BJ (cell line): ENCODE measurements around the gene CHCHD6. TPM values are rescaled to one million over a fixed set of nuclear protein-coding genes. Genes with fewer than 3 reads are reported as not detected.

Experiments
- CTCF ChIA-PET: fragments of 350-600 bp; formaldehyde crosslinking; extraction: SDS; loops from one replicate; lab custom pipeline; 2021; ENCODE audit warnings: antibody characterized with exemption, inconsistent platforms; lab: Yijun Ruan, JAX
- POLR2A ChIA-PET: fragments of 300-600 bp; sonication (Branson Sonifier 250); formaldehyde crosslinking; extraction: SDS; loops from one replicate; lab custom pipeline; 2021; ENCODE audit warnings: antibody characterized with exemption; lab: Charles Lee
- DNase-seq: peaks from one replicate; pipeline ENCODE4 v3.0.0-alpha.2; 2011; ENCODE audit warnings: low read depth
- H3K27me3 ChIP-seq: 2 replicates; pipeline ENCODE4 v1.6.0; 2011; ENCODE audit warnings: low read length; ENCODE audit not compliant: control insufficient read depth, insufficient read depth
- H3K36me3 ChIP-seq: 2 replicates; pipeline ENCODE4 v1.5.1; 2011; ENCODE audit warnings: low read length; ENCODE audit not compliant: control insufficient read depth, insufficient read depth
- H3K4me3 ChIP-seq: 2 replicates; pipeline ENCODE4 v1.5.1; 2011; ENCODE audit warnings: low read depth, mild to moderate bottlenecking, control low read depth, low read length
- polyA minus RNA-seq: library from RNA; depleted of rRNA, polyadenylated mRNA; stranded (reverse); fragments of >200 nt; gene quantifications from 2 replicates; pipeline ENCODE4 v1.2.3, GENCODE V29; 2011; rRNA and poly(A)+ RNA removed
- polyA plus RNA-seq: library from polyadenylated mRNA; depleted of rRNA; stranded (reverse); fragments of >200 nt; gene quantifications from 2 replicates; pipeline ENCODE4 v1.2.3, GENCODE V29; 2011; rRNA removed
- TF ChIP-seq, protein P1 (sequence below): IDR thresholded peaks from 2 replicates; pipeline ENCODE4 v1.5.1; 2011; ENCODE audit warnings: low read depth, mild to moderate bottlenecking, control low read depth, inconsistent platforms, low read length, moderate library complexity; ENCODE audit not compliant: insufficient read depth

Gene CHCHD6
- polyA plus RNA-seq (13.4 and 23.7 TPM in 2 replicates), polyA minus RNA-seq (3.3 and 3.9 TPM in 2 replicates)

DNA sequence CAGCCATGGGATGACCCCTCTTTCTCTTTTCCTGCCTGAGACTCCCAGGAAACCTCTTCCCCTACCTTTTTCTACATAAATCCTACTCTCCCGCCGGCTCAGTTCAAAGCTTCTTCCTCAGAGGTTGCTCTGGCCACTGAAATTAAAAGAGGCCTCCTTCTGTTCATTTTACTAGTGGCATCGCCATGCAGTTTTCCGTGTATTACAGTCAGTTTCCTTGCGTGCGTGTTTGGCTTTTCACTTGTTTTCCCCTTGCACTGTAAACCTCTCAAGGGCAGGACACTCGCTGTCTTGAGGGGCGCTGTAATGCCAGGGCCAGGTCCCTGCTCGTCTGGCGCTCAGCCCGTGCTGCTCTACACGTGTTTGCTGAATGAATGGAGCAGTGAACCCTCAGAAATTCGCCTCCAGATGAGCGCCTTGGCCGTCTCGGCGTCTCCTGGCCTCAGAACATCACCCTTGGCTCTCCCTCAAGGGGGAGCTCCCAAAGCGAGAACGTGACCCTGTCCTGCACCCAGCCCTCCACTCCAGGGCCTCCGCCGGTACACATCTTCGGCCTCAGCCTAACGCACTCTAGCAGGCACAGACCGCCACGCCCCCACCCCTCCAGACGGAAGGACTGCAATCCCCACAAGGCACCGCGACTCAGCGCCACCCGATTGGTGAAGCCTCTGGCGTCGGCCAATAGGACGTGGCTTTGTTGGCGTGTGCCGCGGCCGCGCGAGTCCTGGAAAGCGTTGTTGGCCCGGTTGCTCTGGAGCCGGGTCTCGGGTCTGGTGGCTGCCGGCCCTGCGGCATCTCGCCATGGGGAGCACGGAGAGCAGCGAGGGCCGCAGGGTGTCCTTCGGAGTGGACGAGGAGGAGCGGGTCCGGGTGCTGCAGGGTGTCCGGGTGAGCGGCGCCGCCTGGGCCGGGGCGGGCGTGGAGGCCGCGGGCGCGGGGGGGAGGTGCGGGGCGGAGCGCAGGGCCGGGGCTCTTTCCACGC, at the start of gene CHCHD6:
TSS of gene CHCHD6 (plus strand) at position 729 of the 982 bp plus-strand sequence. CDS start at position 802, 73 bp downstream.
- H3K4me3 ChIP-seq = peak within 1 kb of the TSS; percentile 88
- CTCF ChIA-PET = interaction anchor here (1.5 to 2.1 kb wide), 2 partner anchors 10 to 49 kb away, joined by 3 to 5 read pairs; no protein-coding TSS in a partner anchor
- TF ChIP-seq, protein P1, sequence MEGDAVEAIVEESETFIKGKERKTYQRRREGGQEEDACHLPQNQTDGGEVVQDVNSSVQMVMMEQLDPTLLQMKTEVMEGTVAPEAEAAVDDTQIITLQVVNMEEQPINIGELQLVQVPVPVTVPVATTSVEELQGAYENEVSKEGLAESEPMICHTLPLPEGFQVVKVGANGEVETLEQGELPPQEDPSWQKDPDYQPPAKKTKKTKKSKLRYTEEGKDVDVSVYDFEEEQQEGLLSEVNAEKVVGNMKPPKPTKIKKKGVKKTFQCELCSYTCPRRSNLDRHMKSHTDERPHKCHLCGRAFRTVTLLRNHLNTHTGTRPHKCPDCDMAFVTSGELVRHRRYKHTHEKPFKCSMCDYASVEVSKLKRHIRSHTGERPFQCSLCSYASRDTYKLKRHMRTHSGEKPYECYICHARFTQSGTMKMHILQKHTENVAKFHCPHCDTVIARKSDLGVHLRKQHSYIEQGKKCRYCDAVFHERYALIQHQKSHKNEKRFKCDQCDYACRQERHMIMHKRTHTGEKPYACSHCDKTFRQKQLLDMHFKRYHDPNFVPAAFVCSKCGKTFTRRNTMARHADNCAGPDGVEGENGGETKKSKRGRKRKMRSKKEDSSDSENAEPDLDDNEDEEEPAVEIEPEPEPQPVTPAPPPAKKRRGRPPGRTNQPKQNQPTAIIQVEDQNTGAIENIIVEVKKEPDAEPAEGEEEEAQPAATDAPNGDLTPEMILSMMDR = peak; percentile 19; the same call in 1 of the 2 replicates
- DNase-seq = peak; percentile 41
- H3K27me3 ChIP-seq = no peaks in the 10 kb centered on the region; the same call in 1 of the 2 replicates
- H3K36me3 ChIP-seq = no peaks in the 10 kb centered on the region
- POLR2A ChIA-PET = no interaction called here

GRCh38 chr3:126654571-126655383, 49.3 kb upstream of the CHCHD6 start, which contains the start of gene TXNRD3:
TSS of gene TXNRD3 (minus strand) at chr3:126655124.
- ChIA-PET CTCF (interaction anchor here (0.6 to 1.8 kb wide), 4 partner anchors 66 to 798 kb away, joined by 3 to 4 read pairs (median 3); no protein-coding TSS in a partner anchor), POLR2A (no interaction called here)
- TF ChIP-seq, protein P1 = no peak
- Histone ChIP-seq H3K36me3 (no peaks in the 10 kb centered on the region), H3K27me3 (peaks cover 7% of the 10 kb centered on the region), H3K4me3 (peak within 1 kb of the TSS; percentile 40)
- DNase-seq = no peak

- Histone ChIP-seq H3K36me3 (no peaks in the 10 kb centered on the region), H3K4me3 (no peak overlapping the region), H3K27me3 (peaks cover 13% of the 10 kb centered on the region)
- no peak for DNase-seq
- CTCF ChIA-PET = interaction anchor here (0.6 kb wide), 1 partner anchor 395 kb away, joined by 3 read pairs; no protein-coding TSS in a partner anchor
- POLR2A ChIA-PET = no interaction called here
- TF ChIP-seq, protein P1 = no peak
Measured at GRCh38 chr3:126655887-126656286, 48.2 kb upstream of the CHCHD6 start.

- CTCF ChIA-PET = interaction anchor here (1.5 to 6.7 kb wide), 3 partner anchors 22 to 887 kb away, joined by 4 to 36 read pairs (median 4); no protein-coding TSS in a partner anchor
- Histone ChIP-seq H3K27me3 (peaks cover 17% of the 10 kb centered on the region), H3K36me3 (no peaks in the 10 kb centered on the region), H3K4me3 (no peak overlapping the region)
- POLR2A ChIA-PET = no interaction called here
- TF ChIP-seq, protein P1 = no peak
- DNase-seq = no peak
Measured at GRCh38 chr3:126656371-126657134, 47.5 kb upstream of the CHCHD6 start.
